DMS79 treated with DMSO at 0.1 percent for 48 hours (cell line): Measurements from ENCODE around the gene TBL2.
"Not testable (repeated sequence)": the region's sequence is repeated elsewhere in the genome, so short reads cannot be mapped to it uniquely, and the experiment has no call there.

Source experiments
- DNase-seq: peaks from one replicate; lab custom pipeline; 2025; lab: John Stamatoyannopoulos, UW

TBL2 gene

GRCh38 chr7:73535918-73536317 is 42.5 kb downstream of the TBL2 start:
- not testable (repeated sequence) for DNase-seq

DNA sequence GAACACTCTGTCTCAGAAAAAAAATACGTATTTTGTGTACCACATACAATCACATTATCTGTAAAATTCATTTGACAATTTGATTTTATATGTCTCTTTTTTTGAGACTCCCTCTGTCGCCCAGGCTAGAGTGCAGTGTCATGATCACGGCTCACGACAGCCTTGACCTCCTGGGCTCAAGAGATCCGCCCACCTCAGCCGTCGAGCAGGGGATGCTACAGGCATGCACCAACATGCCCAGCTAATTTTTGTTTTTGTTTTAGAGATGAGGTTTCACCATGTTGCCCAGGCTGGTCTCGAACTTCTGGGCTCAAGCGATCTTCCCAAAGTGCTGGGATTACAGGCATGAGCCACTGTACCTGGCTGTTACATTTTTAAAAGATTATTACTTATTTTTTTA is 44.6 kb downstream of the TBL2 start:
- no peak for DNase-seq

DNA sequence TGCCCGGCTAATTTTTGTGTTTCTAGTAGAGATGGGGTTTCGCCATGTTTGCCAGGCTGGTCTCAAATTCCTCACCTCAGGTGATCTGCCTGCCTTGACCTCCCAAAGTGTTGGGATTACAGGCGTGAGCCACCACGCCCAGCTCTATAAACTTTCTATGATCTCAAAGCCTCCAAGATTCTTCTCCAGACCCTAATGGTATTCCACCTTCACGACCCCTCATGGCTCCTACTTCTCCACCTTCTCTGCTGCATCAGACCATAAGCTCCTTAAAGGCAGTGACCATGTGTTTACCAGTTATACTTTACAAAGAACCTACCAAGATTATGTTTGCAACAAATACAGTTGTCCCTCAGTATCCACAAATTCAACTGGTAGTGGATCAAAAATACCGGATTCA is 46.2 kb downstream of the TBL2 start:
- DNase-seq = no peak

DNA sequence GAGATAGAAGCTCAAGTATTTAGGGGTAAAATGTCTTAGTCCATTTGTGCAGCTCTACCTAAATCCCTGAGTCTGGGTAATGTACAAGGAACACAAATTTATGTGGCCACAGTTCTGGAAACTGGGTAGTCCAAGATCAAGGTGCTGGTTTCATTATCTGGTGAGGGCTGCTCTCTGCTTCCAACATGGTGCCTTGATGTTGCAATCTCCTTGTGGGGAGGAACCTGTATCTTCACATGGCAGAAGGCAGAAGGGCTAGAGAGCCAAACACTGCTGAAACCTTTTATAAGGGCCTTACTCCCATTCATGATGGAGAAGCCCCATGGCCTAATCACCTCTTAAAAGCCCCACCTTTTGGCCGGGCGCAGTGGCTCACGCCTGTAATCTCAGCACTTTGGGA is 47.6 kb downstream of the TBL2 start:
- no peak for DNase-seq

DNA sequence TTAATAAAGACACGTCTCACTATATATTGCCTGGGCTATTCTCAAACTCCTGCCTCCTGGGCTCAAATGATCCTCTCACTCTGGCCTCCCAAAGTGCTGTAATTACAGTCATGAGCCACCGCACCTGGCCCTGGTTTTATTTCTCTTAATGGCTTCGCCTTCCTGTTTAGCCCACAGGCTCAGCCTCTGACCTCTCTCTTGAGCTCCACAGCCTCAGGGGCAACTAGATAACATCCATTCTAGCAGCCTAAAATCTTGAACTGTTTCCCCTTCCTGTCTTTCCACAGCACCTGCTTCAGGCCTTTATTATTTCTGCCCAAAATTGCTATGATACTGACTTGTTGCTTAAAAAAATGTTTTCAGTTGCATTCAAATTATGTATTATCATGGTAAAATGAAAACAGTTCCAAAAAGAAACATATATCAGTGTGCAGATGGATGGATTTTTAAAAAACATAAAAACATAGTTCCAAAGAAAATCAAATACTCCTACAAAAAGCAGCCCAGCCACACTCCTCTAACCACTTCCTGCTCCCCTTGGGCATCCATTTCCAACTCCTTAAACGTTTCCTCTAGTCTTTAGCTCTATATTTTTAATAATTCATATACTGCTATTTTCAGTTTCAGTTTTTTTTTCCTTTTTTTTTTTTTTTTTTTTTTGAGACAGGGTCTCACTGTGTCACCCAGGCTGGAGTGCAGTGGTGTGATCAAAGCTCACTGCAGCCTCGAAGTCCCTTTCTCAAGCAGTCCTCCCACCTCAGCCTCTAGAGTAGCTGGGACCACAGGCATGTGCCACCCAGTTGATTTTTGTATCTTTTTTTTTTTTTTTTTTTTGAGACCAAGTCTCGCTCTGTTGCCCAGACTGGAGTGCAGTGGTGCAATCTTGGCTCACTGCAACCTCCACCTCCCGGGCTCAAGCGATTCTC is 51.2 kb downstream of the TBL2 start:
- no peak for DNase-seq

- not testable (repeated sequence) for DNase-seq
Observed at GRCh38 chr7:73526158-73526494, 52.3 kb downstream of the TBL2 start.

DNA sequence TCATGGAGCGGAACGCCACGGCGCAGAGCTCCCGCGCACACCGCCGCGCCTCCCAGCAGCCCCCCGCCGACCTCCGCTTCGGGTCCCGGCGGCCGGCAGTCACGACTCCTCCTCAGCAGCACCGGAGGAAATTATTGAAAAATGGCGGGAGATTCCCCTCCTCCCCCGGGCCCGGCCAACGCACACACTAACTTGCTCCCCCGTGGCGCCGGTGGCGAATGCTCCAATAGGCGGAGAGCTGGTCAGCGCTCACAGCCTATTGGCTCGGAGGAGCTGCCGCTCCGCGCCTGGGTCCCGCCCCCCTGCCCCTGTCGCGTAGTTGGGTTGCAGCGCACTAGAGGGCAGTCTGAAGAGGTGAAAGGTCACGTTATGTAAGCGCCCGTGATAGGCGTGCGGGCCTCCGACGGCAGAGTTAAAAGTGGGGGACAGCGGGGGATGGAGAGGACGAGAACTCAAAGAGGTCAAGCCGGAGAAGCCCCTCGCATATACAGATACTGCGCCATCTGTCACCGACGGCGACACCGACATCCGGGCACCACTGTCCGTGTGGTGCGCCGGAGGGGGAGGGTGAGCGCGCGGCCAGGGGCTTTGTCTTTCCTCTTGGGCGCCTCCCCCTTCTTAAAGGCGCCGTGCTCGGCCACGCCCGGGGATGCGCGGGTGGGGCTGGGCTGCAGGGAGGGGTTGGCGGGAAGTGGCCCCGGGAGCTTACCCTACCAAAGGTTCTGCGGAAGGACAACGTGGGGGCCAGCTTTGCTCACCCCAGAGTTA is 56.1 kb downstream of the TBL2 start, which contains the start of gene BAZ1B:
Gene BAZ1B, minus strand, starts transcription at position 189 of the 768 bp plus-strand sequence. CDS start 360 bp downstream, outside the sequence.
- DNase-seq = peak; percentile 98

DNA sequence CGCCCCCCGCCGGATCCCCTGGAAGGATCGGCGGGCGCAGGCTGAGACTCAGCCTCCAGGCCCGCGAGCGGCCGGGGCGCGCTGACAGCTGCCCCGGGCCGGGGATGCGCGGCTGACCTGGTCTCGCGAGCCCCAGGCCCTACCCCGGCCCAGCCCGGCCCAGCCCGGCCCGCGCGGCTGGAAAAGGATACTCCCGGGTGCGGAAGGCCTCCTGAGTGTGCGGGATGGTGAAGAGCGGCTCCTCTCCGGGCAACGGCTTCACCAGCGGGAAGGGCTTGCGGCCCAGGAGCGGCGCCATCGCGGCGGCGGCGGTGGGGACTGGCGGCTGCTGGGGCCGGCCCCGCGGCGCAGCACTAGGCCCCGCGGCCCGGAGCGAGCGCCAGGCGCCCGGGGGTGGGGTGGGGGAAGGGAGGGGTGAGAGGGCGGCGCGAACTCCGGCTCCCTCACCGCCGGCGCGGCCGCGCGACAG is 56.7 kb downstream of the TBL2 start:
- no peak for DNase-seq

DNA sequence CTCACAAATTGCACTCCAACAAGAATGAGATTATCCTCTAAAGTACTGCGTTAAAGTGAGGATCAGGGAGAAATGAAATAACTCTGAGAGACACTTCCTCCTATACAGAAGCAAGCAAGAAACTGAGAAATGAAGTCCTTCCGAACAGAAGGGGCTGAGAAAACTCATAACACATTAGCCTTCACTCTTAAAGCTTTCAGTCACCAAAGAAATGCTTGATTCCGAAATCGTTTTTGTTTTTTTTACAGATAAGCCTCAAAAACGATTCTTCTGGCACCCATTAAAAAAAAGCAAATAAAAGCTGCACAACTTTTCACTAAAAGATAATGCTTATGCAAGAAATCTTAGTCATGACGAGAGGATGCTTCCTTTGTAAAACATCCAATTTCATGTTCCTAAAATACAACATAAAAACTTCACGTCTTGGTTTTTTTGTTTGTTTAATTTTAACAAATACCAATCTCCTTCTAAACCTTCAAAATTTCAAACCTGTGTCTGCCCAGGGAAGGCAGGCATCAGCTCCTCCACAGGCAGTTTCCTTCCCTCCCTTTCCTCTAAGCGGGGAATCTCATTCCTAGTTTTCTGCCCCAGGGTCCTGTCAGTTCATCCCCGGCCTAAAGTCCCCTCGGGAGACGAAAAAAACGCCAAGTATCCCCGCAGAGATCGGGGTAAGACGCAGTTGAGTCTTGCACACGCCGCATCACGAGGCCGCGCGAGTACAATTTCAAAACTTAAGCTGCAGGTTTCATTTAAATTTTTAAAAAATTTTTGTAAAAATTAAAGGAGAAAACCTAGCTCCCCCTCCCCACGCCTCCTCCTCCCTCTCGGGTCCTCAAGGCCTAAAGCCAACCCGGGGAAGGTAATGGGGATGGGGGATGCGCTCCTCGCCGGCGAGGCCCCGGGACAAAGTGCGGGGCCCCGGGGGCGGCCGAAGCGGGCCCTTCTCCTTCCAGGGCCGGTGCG is 57.4 kb downstream of the TBL2 start:
- DNase-seq = peak; percentile 30

DNA sequence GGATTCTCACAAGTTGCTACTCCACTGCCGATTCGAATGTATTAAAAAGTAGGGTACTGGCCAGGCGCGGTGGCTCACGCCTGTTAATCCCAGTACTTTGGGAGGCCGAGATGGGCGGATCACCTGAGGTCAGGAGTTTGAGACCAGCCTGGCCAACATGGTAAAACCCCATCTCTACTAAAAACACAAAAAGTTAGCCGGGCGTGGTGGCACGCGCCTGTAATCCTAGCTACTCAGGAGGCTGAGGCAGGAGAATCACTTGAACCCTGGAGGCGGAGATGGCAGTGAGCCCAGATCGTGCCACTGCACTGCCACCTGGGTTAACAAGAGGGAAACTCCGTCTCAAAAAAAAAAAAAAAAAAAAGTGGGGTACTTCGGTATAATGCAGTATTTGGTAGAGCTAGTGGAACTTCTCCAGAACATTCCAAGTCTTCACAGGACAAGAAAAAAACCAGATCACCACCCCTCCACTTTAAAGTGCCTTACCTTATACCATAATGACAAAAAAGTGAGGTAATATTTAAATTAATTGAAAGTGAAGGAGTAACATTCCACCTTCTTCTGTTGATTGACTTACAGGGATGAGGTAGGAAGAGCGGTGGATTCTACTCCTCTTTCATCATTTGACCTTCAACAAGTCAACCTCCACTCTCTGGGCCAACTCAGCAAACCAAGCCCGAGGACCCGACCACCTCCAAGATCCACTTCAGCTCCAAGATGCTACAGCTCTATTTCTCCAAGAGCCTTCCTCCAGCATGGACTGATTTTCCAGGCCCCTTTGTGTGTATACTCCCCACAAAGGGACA is 58.3 kb downstream of the TBL2 start:
- no peak for DNase-seq

DNA sequence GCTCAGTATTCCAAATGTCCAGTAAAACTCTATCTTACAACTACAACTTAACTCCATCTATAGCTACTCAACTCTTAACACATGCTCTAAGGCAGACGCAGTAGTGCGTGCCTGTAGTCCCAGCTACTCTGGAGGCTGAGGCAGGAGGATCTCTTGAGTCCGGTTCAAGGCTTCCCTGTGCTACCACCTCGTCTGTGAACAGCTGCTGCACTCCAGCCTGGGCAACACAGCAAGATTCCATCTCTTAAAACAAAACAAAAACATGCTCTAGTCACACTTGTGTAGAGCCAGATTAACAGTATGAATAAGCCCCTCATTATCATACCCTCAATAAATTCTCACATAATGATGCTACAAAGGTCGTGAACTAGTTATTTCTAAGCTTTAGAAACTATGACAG is 59.9 kb downstream of the TBL2 start:
- no peak for DNase-seq
